Effector memory CD4-positive, alpha-beta T cell (primary cell): ENCODE results near the gene IPO9.

ENCODE experiments used
- DNase-seq, 3 donors: peaks; one replicate each; pipeline ENCODE4 v3.0.0-alpha.2; 2020
- H3K27ac ChIP-seq: 2 replicates; pipeline ENCODE4 v1.7.0; 2013; ENCODE audit warnings: mild to moderate bottlenecking, low read length, moderate library complexity; ENCODE audit not compliant: insufficient read depth, poor library complexity, severe bottlenecking
- H3K27me3 ChIP-seq: replicated peaks from 2 replicates; pipeline ENCODE4 v1.7.0; 2013; ENCODE audit warnings: mild to moderate bottlenecking, low read length; ENCODE audit not compliant: insufficient read depth, control insufficient read depth, poor library complexity, severe bottlenecking
- H3K36me3 ChIP-seq: 2 replicates; pipeline ENCODE4 v1.7.0; 2013; ENCODE audit warnings: mild to moderate bottlenecking, low read length, moderate library complexity; ENCODE audit not compliant: control insufficient read depth, insufficient read depth
- H3K4me1 ChIP-seq: 2 replicates; pipeline ENCODE4 v1.7.0; 2013; ENCODE audit warnings: low read length, mild to moderate bottlenecking; ENCODE audit not compliant: control insufficient read depth, insufficient read depth, poor library complexity, severe bottlenecking
- H3K4me3 ChIP-seq: 2 replicates; pipeline ENCODE4 v1.7.0; 2013; ENCODE audit warnings: low read length, low read depth, mild to moderate bottlenecking; ENCODE audit not compliant: insufficient read depth, poor library complexity, severe bottlenecking
- H3K9me3 ChIP-seq: 2 replicates; pipeline ENCODE4 v1.7.0; 2013; ENCODE audit warnings: mild to moderate bottlenecking, low read length, moderate library complexity; ENCODE audit not compliant: control insufficient read depth

IPO9 gene

GRCh38 chr1:201874672-201875071 is 45.7 kb downstream of the IPO9 start:
- H3K9me3 ChIP-seq, result no peaks in the 10 kb centered on the region
- no peak for DNase-seq
- H3K4me1 ChIP-seq, result no peaks in the 10 kb centered on the region
- no peak overlapping the region for H3K4me3 ChIP-seq
- H3K27me3 ChIP-seq, result no peaks in the 10 kb centered on the region
- H3K27ac ChIP-seq, result no peak overlapping the region
- peaks cover 57% of the 10 kb centered on the region for H3K36me3 ChIP-seq

- Histone ChIP-seq H3K9me3 (no peaks in the 10 kb centered on the region), H3K27me3 (no peaks in the 10 kb centered on the region), H3K36me3 (peaks cover 42% of the 10 kb centered on the region), H3K4me3 (no peak overlapping the region), H3K4me1 (no peaks in the 10 kb centered on the region), H3K27ac (no peak overlapping the region)
- no peak for DNase-seq
Observed at GRCh38 chr1:201876148-201876818, 47.3 kb downstream of the IPO9 start.

- no peak for DNase-seq
- H3K36me3 ChIP-seq, result peaks cover 27% of the 10 kb centered on the region
- no peaks in the 10 kb centered on the region for H3K4me1 ChIP-seq
- no peak overlapping the region for H3K27ac ChIP-seq
- H3K27me3 ChIP-seq, result no peaks in the 10 kb centered on the region
- H3K9me3 ChIP-seq, result no peaks in the 10 kb centered on the region
- H3K4me3 ChIP-seq, result no peak overlapping the region
Observed at GRCh38 chr1:201877877-201878401, 49.0 kb downstream of the IPO9 start.

GRCh38 chr1:201880928-201881571 is 52.1 kb downstream of the IPO9 start:
- Histone ChIP-seq H3K27ac (no peak overlapping the region), H3K4me3 (no peak overlapping the region), H3K9me3 (no peaks in the 10 kb centered on the region), H3K36me3 (peaks cover 3% of the 10 kb centered on the region), H3K4me1 (no peaks in the 10 kb centered on the region), H3K27me3 (no peaks in the 10 kb centered on the region)
- no peak for DNase-seq

- no peak for DNase-seq
- Histone ChIP-seq H3K4me1 (no peaks in the 10 kb centered on the region), H3K4me3 (no peak overlapping the region), H3K36me3 (no peaks in the 10 kb centered on the region), H3K9me3 (no peaks in the 10 kb centered on the region), H3K27ac (no peak overlapping the region), H3K27me3 (no peaks in the 10 kb centered on the region)
Observed at GRCh38 chr1:201881617-201882016, 52.7 kb downstream of the IPO9 start.

GRCh38 chr1:201882665-201883132 is 53.7 kb downstream of the IPO9 start:
- Histone ChIP-seq H3K9me3 (no peaks in the 10 kb centered on the region), H3K4me3 (no peak overlapping the region), H3K36me3 (no peaks in the 10 kb centered on the region), H3K4me1 (no peaks in the 10 kb centered on the region), H3K27me3 (peaks cover 4% of the 10 kb centered on the region), H3K27ac (no peak overlapping the region)
- DNase-seq, result no peak

GRCh38 chr1:201883266-201883665 is 54.3 kb downstream of the IPO9 start:
- Histone ChIP-seq H3K36me3 (no peaks in the 10 kb centered on the region), H3K27me3 (peaks cover 9% of the 10 kb centered on the region), H3K9me3 (no peaks in the 10 kb centered on the region), H3K4me3 (no peak overlapping the region), H3K4me1 (peaks cover under 1% of the 10 kb centered on the region), H3K27ac (no peak overlapping the region)
- DNase-seq, result no peak

GRCh38 chr1:201883786-201884185 is 54.8 kb downstream of the IPO9 start:
- Histone ChIP-seq H3K27ac (no peak overlapping the region), H3K4me3 (no peak overlapping the region), H3K4me1 (peaks cover 5% of the 10 kb centered on the region), H3K27me3 (peaks cover 14% of the 10 kb centered on the region), H3K9me3 (no peaks in the 10 kb centered on the region), H3K36me3 (no peaks in the 10 kb centered on the region)
- no peak for DNase-seq

GRCh38 chr1:201884425-201884824 is 55.5 kb downstream of the IPO9 start:
- H3K9me3 ChIP-seq, result no peaks in the 10 kb centered on the region
- H3K4me3 ChIP-seq, result no peak overlapping the region
- H3K4me1 ChIP-seq, result peaks cover 12% of the 10 kb centered on the region
- peaks cover 20% of the 10 kb centered on the region for H3K27me3 ChIP-seq
- no peak overlapping the region for H3K27ac ChIP-seq
- no peak for DNase-seq
- H3K36me3 ChIP-seq, result no peaks in the 10 kb centered on the region

- Histone ChIP-seq H3K27ac (no peak overlapping the region), H3K9me3 (no peaks in the 10 kb centered on the region), H3K4me3 (no peak overlapping the region), H3K4me1 (peaks cover 12% of the 10 kb centered on the region), H3K36me3 (no peaks in the 10 kb centered on the region), H3K27me3 (peaks cover 31% of the 10 kb centered on the region)
- DNase-seq, result no peak
Observed at GRCh38 chr1:201885531-201886075, 56.6 kb downstream of the IPO9 start.
